ENCODE results near the gene PRR5.

PRR5 gene

GRCh38 chr22:44765571-44766285 lies 63.7 kb downstream of the PRR5 start:
- no peak overlapping the region for H3K4me3 ChIP-seq (ENCODE audit: low read depth, low read length)
- DNase-seq (ENCODE audit: low read depth) = no peak

- no peak overlapping the region for H3K4me3 ChIP-seq (ENCODE audit: low read depth, low read length)
- no peak for DNase-seq (ENCODE audit: low read depth)
These were observed 71.1 kb downstream of the PRR5 start for GRCh38 chr22:44773082-44773481.

DNA sequence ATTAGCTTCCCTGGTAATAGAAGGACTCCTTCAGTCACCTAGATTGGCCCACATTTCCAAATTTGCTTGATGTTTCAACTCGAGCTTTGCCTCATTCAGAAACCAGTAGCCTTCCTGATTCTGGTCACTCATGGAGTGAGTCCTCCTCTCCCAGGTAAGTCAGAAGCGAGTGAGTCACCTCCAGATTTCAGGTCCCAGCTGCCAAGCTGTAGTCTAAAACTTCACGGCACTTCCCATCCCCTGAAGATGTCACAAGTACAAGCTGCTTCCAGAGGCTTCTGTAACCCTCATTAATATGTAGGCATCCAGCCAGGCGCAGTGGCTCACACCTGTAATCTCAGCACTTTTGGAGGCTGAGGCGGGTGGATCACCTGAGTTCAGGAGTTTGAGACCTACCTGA lies 73.9 kb downstream of the PRR5 start:
- H3K4me3 ChIP-seq (ENCODE audit: low read depth, low read length) = no peak overlapping the region
- DNase-seq (ENCODE audit: low read depth) = no peak

DNA sequence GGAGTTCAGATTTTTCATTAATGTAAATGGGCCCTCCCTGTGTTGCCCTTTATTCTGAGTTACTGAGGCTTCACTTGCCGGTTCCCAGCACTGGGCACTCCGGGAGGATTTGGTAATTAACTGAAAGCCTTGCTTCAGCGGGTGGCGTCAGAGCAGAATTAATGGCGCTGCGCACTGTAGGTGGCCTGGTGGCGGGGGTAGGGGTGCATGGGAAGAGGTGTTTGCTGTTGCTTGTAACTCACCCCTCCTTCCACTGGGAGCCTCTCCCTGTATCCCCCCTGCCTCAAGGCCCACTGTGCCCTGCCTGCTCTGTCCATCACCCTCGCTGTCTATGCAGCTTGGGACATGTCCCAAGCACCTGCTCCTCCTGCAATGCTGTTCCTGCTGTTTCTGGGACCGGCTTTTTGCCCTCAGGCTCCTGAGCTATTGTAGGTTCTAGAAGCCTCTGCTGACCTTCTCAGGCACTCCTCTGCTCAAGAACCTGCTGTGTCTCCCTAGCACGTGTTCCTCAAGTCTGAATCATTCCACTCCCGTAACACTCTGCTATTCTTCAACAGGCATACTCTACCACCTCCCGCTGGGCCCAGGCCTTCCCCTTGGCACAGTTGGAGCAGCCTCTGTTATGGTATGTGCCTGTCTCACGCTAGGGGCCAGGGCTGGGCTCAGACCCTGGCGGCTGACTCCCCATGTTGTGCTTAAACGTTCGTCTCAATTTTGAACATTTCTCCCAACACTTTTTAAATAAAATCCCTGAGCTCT lies 74.8 kb downstream of the PRR5 start:
- no peak for DNase-seq (ENCODE audit: low read depth)

GRCh38 chr22:44777364-44777755 lies 75.4 kb downstream of the PRR5 start:
- H3K4me3 ChIP-seq (ENCODE audit: low read depth, low read length) = no peak overlapping the region
- no peak for DNase-seq (ENCODE audit: low read depth)

More for the DNA sequence above, 74.8 kb downstream of the PRR5 start:
- H3K4me3 ChIP-seq (ENCODE audit: low read depth, low read length) = no peak overlapping the region

GRCh38 chr22:44780876-44781449 lies 79.0 kb downstream of the PRR5 start:
- no peak overlapping the region for H3K4me3 ChIP-seq (ENCODE audit: low read depth, low read length)
- no peak for DNase-seq (ENCODE audit: low read depth)

GRCh38 chr22:44782363-44782963 lies 80.5 kb downstream of the PRR5 start:
- DNase-seq (ENCODE audit: low read depth) = no peak
- H3K4me3 ChIP-seq (ENCODE audit: low read depth, low read length) = no peak overlapping the region

DNA sequence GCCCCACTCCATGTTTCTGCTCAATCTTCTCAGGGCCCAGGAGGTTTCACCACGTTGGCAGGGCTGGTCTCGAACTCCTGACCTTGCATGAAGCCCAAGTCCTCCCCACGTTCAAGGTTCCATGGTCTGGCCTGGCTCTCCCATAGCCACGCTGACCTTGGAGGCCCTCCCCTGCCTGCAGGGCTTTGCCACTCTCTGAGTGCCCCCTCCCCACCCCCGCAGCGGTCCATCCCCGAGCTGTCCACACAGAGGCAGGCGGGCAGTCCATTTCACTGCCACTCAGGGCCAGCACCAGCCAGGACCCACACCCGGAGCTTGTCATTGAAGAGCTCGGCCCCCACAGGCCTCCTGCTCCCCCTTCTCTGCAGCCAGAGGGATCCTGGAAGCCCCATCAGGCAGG lies 81.1 kb downstream of the PRR5 start:
- DNase-seq (ENCODE audit: low read depth) = no peak
- no peak overlapping the region for H3K4me3 ChIP-seq (ENCODE audit: low read depth, low read length)

DNA sequence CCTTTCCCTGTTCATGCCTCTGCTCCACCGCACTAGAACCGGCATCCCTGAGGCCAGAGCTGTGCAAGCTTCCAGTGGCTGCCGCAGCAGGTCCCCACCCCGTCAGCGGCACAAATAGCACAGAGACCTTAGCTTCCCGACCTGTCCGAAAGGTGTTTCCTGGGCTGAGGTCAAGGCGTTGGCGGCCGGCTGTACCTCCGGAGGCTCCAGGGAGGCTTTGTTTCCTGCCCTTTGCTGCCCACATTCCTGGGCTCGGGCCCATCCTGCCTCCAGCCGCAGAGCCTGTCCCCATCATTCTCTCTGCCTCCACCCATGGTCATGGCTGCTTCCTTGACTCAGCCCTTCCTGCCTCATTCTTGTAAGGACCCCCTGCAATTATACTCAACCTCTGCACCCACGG lies 81.6 kb downstream of the PRR5 start:
- H3K4me3 ChIP-seq (ENCODE audit: low read depth, low read length) = no peak overlapping the region
- DNase-seq (ENCODE audit: low read depth) = no peak

GRCh38 chr22:44786136-44786535 lies 84.1 kb downstream of the PRR5 start:
- no peak for DNase-seq (ENCODE audit: low read depth)
- H3K4me3 ChIP-seq (ENCODE audit: low read depth, low read length) = no peak overlapping the region

- DNase-seq (ENCODE audit: low read depth) = no peak
- no peak overlapping the region for H3K4me3 ChIP-seq (ENCODE audit: low read depth, low read length)
These were observed 84.6 kb downstream of the PRR5 start for GRCh38 chr22:44786610-44787009.
